ENCODE results near the gene LMBR1. TPM values are rescaled to one million over a fixed set of nuclear protein-coding genes. Genes with fewer than 3 reads are reported as not detected.

LMBR1 gene
- polyA plus RNA-seq, 1 experiment = 5.3 TPM

- Histone ChIP-seq H3K36me3 (ENCODE audit: control insufficient read depth, insufficient read depth, low read length) (no peaks in the 10 kb centered on the region; the same call in 1 of the 2 replicates), H3K4me3 (ENCODE audit: low read depth, low read length) (no peak overlapping the region), H3K27me3 (ENCODE audit: control insufficient read depth, insufficient read depth, low read length) (no peaks in the 10 kb centered on the region)
- CTCF ChIA-PET = interaction anchor here (1.0 to 1.2 kb wide), 2 partner anchors 1024 to 1033 kb away, joined by 3 to 4 read pairs; no protein-coding TSS in a partner anchor
- no peak for DNase-seq (ENCODE audit: low read depth)
- TF ChIP-seq CTCF (IDR thresholded peaks at IDR 0.05; ENCODE audit: insufficient read depth, low read depth, low read length) = no peak
- POLR2A ChIA-PET = no interaction called here
These were observed 63.2 kb downstream of the LMBR1 start for GRCh38 chr7:156829669-156830336.

GRCh38 chr7:156827587-156828203 is 65.3 kb downstream of the LMBR1 start:
- DNase-seq (ENCODE audit: low read depth) = no peak
- Histone ChIP-seq H3K27me3 (ENCODE audit: control insufficient read depth, insufficient read depth, low read length) (no peaks in the 10 kb centered on the region), H3K4me3 (ENCODE audit: low read depth, low read length) (no peak overlapping the region), H3K36me3 (ENCODE audit: control insufficient read depth, insufficient read depth, low read length) (no peaks in the 10 kb centered on the region; the same call in 1 of the 2 replicates)
- TF ChIP-seq CTCF (IDR thresholded peaks at IDR 0.05; ENCODE audit: insufficient read depth, low read depth, low read length) = peak; percentile 59
- POLR2A ChIA-PET = no interaction called here
- CTCF ChIA-PET = interaction anchor here (1.2 kb wide), 2 partner anchors 16 to 1030 kb away, joined by 4 read pairs; no protein-coding TSS in a partner anchor

GRCh38 chr7:156823435-156823834 is 69.5 kb downstream of the LMBR1 start:
- H3K36me3 ChIP-seq (ENCODE audit: control insufficient read depth, insufficient read depth, low read length) = peaks cover 1% of the 10 kb centered on the region
- no peak for DNase-seq (ENCODE audit: low read depth)
- ChIA-PET POLR2A (no interaction called here), CTCF (no interaction called here)
- TF ChIP-seq CTCF (IDR thresholded peaks at IDR 0.05; ENCODE audit: insufficient read depth, low read depth, low read length) = no peak
- H3K4me3 ChIP-seq (ENCODE audit: low read depth, low read length) = no peak overlapping the region
- H3K27me3 ChIP-seq (ENCODE audit: control insufficient read depth, insufficient read depth, low read length) = no peaks in the 10 kb centered on the region

- CTCF ChIA-PET = interaction anchor here (1.0 to 1.2 kb wide), 2 partner anchors 18 to 27 kb away, joined by 3 to 4 read pairs; no protein-coding TSS in a partner anchor
- Histone ChIP-seq H3K36me3 (ENCODE audit: control insufficient read depth, insufficient read depth, low read length) (peaks cover 1% of the 10 kb centered on the region), H3K4me3 (ENCODE audit: low read depth, low read length) (no peak overlapping the region), H3K27me3 (ENCODE audit: control insufficient read depth, insufficient read depth, low read length) (no peaks in the 10 kb centered on the region)
- no peak for DNase-seq (ENCODE audit: low read depth)
- POLR2A ChIA-PET = no interaction called here
- no peak for TF ChIP-seq CTCF (IDR thresholded peaks at IDR 0.05; ENCODE audit: insufficient read depth, low read depth, low read length)
These were observed 72.4 kb downstream of the LMBR1 start for GRCh38 chr7:156820445-156821063.

GRCh38 chr7:156819733-156820295 is 73.2 kb downstream of the LMBR1 start:
- ChIA-PET CTCF (interaction anchor here (1.2 kb wide), 1 partner anchor 17 kb away, joined by 3 read pairs; no protein-coding TSS in a partner anchor), POLR2A (no interaction called here)
- peaks cover 1% of the 10 kb centered on the region for H3K36me3 ChIP-seq (ENCODE audit: control insufficient read depth, insufficient read depth, low read length)
- H3K4me3 ChIP-seq (ENCODE audit: low read depth, low read length) = no peak overlapping the region
- no peak for TF ChIP-seq CTCF (IDR thresholded peaks at IDR 0.05; ENCODE audit: insufficient read depth, low read depth, low read length)
- DNase-seq (ENCODE audit: low read depth) = no peak
- no peaks in the 10 kb centered on the region for H3K27me3 ChIP-seq (ENCODE audit: control insufficient read depth, insufficient read depth, low read length)

Data from BJ (cell line).